ENCODE results near the gene RPRD1B.
A peak's percentile ranks its signal among the peaks of the same experiment; 100 is the strongest.

RPRD1B gene

DNA sequence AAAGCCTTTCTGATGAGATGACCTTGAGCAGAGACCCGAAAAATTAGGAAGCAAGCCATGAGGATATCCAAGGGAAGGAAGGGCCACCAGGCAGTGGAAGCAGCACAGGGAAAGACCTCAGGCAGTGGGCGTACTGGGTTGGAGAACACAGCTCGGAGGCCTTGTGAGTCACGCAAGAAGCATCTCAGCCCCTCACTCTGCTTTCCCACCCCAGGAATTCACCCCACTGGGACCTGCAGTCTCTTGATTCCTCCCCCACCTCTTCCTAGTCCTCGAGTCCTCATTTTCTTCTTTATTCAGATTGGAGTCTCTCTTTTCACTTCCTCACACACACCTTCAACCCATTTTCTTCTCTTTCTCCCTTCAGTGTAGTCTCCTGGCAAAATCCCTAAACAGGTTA is 27.0 kb downstream of the RPRD1B start:
- no peak for DNase-seq (ENCODE audit: low read depth)
- TF ChIP-seq, protein P1, sequence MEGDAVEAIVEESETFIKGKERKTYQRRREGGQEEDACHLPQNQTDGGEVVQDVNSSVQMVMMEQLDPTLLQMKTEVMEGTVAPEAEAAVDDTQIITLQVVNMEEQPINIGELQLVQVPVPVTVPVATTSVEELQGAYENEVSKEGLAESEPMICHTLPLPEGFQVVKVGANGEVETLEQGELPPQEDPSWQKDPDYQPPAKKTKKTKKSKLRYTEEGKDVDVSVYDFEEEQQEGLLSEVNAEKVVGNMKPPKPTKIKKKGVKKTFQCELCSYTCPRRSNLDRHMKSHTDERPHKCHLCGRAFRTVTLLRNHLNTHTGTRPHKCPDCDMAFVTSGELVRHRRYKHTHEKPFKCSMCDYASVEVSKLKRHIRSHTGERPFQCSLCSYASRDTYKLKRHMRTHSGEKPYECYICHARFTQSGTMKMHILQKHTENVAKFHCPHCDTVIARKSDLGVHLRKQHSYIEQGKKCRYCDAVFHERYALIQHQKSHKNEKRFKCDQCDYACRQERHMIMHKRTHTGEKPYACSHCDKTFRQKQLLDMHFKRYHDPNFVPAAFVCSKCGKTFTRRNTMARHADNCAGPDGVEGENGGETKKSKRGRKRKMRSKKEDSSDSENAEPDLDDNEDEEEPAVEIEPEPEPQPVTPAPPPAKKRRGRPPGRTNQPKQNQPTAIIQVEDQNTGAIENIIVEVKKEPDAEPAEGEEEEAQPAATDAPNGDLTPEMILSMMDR (IDR thresholded peaks at IDR 0.05; ENCODE audit: insufficient read depth, low read depth, low read length, missing control alignments), result no peak
- H3K4me3 ChIP-seq (ENCODE audit: low read depth, low read length), result no peak overlapping the region

DNA sequence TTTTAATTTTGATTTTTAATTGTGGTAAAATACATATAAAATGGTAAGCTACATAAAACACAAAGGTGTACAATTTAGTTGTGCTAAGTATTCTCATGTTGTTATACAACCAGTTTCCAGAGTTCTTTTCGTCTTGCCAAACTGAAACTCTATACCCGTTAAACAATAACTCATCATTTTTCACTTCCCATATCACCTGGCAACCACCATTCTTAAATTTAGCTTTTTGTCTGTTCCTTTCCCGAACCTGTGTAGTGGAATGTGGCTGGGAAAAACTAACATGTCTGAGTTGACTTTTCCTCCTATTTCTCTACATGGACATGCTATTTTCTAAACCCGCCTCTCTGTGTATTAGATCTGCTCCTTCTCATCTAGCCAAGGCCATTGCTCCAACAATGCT is 27.6 kb downstream of the RPRD1B start:
- H3K4me3 ChIP-seq (ENCODE audit: low read depth, low read length), result no peak overlapping the region
- TF ChIP-seq, protein P1 (IDR thresholded peaks at IDR 0.05; ENCODE audit: insufficient read depth, low read depth, low read length, missing control alignments), result no peak
- peak; percentile 37 for DNase-seq (ENCODE audit: low read depth)

DNA sequence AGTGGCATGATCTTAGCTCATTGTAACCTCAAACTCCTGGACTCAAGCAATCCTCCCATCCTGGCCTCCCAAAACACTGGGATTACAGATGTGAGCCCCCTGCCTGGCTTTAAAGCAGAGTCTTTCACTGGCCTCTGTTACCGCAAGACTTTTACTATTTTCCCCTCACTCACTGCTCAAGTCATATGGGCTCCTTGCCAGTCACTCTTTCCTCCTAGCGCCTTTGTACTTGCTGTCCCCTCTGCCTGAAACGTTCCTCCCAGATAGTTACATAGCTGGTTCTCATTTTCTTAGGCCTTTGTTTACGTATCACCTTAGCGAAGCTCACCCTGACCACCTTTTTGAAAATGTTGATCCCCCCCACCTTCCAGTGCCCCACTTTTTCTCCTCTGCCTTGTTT is 29.3 kb downstream of the RPRD1B start:
- TF ChIP-seq, protein P1 (IDR thresholded peaks at IDR 0.05; ENCODE audit: insufficient read depth, low read depth, low read length, missing control alignments), result no peak
- no peak overlapping the region for H3K4me3 ChIP-seq (ENCODE audit: low read depth, low read length)

DNA sequence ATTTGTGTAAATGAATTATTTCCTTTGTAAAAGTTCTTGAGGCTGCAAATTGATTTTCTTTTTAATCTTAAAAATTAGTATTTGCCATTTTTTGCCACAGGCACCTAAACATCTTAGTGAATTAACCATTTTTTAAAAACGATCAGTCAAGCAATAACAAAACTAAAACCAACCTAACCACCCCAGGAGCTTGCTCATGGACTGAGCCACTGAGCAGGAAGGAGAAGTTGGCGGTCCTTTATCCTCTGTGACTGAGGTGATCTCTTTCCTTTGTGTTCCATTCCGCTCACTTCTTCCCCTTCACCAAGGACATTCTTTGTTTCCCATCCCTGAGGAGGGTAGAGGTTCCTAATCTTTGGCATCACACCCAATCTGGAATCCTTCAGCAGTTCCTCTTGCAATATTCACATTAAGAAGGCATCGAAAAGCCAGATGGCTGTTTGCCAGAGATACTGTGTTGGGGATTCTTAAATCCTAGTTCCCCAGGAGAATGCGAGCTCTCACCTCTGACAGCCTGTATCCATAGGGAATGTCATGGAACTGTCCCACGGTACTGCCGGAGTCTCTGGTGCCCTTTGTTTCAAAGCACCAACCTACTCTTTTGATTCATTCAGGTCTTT is 30.5 kb downstream of the RPRD1B start:
- TF ChIP-seq, protein P1 (IDR thresholded peaks at IDR 0.05; ENCODE audit: insufficient read depth, low read depth, low read length, missing control alignments), result no peak
- peak; percentile 63 for DNase-seq (ENCODE audit: low read depth)
- peak overlapping the region; percentile 4 for H3K4me3 ChIP-seq (ENCODE audit: low read depth, low read length)

More for the DNA sequence above, 29.3 kb downstream of the RPRD1B start:
- no peak for DNase-seq (ENCODE audit: low read depth)

DNA sequence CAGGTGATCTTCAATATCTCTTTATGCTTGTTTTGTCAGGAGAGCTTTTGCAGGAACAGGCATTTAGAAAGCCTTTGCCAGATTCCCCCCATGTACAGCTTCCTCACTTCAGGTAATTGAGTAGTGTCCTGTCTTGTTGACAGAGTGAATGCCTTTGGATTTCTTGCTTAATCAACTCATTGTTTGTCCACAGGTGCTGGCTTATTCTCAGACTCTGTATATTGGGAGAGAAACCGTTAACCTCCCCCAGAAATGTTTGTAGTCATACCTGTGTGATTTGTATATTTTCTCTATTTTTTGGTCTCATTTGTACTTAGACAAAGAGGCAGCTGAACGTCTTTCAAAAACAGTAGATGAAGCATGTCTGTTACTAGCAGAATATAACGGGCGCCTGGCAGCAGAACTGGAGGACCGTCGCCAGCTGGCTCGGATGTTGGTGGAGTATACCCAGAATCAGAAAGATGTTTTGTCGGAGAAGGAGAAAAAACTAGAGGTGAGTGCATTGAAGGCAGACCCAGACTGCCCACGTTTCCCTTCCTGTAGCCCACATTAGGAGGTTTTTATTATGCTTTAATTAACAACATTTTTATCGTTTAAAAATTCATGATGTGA is 32.3 kb downstream of the RPRD1B start:
- H3K4me3 ChIP-seq (ENCODE audit: low read depth, low read length), result no peak overlapping the region
- TF ChIP-seq, protein P1 (IDR thresholded peaks at IDR 0.05; ENCODE audit: insufficient read depth, low read depth, low read length, missing control alignments), result no peak
- no peak for DNase-seq (ENCODE audit: low read depth)

DNA sequence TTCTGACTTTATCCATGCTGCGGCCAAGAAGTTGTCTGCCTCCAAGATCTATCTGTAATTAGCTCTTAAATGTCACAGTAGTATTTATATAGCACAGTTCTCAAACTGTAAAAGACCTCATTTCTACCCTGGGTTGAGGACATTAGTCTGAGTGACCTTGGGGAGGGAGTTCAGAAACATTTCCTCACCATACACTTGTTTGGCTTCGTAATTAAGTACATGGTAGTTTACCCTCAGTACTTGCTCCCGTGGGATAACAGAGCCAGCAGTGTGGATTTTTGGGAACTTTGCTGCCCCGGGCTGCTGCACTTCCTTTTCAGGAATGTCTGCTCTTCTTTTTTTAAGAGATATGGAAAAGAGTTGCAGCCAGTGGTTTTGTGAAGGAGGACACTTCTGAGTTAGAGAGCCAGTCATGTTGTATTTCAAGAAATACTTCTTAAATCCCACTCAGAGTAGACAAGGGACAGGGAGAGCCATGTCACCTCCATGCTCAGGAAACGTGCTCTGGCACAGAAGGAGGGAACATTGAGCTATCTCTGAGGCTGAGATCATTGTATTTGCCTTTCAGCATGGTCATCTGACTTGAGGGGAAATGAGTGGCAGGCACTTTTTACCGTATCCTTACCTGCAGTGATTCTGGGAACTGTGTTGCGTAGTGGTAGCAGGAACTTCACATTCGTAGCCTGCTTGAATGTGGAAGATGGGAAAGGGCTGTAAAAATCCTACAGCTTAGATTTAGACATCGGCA is 33.6 kb downstream of the RPRD1B start:
- TF ChIP-seq, protein P1 (IDR thresholded peaks at IDR 0.05; ENCODE audit: insufficient read depth, low read depth, low read length, missing control alignments), result no peak
- no peak overlapping the region for H3K4me3 ChIP-seq (ENCODE audit: low read depth, low read length)
- DNase-seq (ENCODE audit: low read depth), result no peak

Measured in GM12865 (cell line).